ENCODE results near the gene STX8.

Gene STX8

GRCh38 chr17:9229826-9230201, 345.8 kb downstream of the STX8 start:
- DNase-seq (ENCODE audit: low spot score): no peak
- Histone ChIP-seq H3K4me3 (no peak overlapping the region), H3K27ac (no peak overlapping the region)
- TF ChIP-seq CTCF (IDR thresholded peaks at IDR 0.05): no peak

GRCh38 chr17:9229160-9229825, 346.3 kb downstream of the STX8 start:
- no peak for DNase-seq (ENCODE audit: low spot score)
- no peak overlapping the region for H3K4me3 ChIP-seq
- H3K27ac ChIP-seq: no peak overlapping the region
- no peak for TF ChIP-seq CTCF (IDR thresholded peaks at IDR 0.05)

- Histone ChIP-seq H3K4me3 (no peak overlapping the region), H3K27ac (no peak overlapping the region)
These were observed 347.0 kb downstream of the STX8 start for GRCh38 chr17:9228408-9229159.

GRCh38 chr17:9227819-9228407, 347.7 kb downstream of the STX8 start:
- no peak for DNase-seq (ENCODE audit: low spot score)
- H3K4me3 ChIP-seq: no peak overlapping the region
- no peak overlapping the region for H3K27ac ChIP-seq
- no peak for TF ChIP-seq CTCF (IDR thresholded peaks at IDR 0.05)

More at GRCh38 chr17:9228408-9229159, 347.0 kb downstream of the STX8 start:
- TF ChIP-seq CTCF (IDR thresholded peaks at IDR 0.05): no peak
- DNase-seq (ENCODE audit: low spot score): no peak

- Histone ChIP-seq H3K4me3 (no peak overlapping the region), H3K27ac (no peak overlapping the region)
- no peak for DNase-seq (ENCODE audit: low spot score)
- no peak for TF ChIP-seq CTCF (IDR thresholded peaks at IDR 0.05)
These were observed 348.9 kb downstream of the STX8 start for GRCh38 chr17:9226794-9227135.

GRCh38 chr17:9226130-9226793, 349.4 kb downstream of the STX8 start:
- Histone ChIP-seq H3K27ac (no peak overlapping the region), H3K4me3 (no peak overlapping the region)
- no peak for DNase-seq (ENCODE audit: low spot score)
- TF ChIP-seq CTCF (IDR thresholded peaks at IDR 0.05): no peak

All from coronary artery (tissue), 2 donors.